Hypothalamus (tissue), 51 donors: ENCODE measurements around the gene TMEM179.
A peak's percentile ranks its signal among the peaks of the same experiment; 100 is the strongest.

Source experiments
- DNase-seq, 51 donors: peaks; one replicate each; lab custom pipeline; 2025; lab: John Stamatoyannopoulos, UW

TMEM179 gene

GRCh38 chr14:104559028-104559803, 45.4 kb downstream of the TMEM179 start:
- DNase-seq = no peak

GRCh38 chr14:104558231-104559027, 46.1 kb downstream of the TMEM179 start:
- DNase-seq = no peak

DNA sequence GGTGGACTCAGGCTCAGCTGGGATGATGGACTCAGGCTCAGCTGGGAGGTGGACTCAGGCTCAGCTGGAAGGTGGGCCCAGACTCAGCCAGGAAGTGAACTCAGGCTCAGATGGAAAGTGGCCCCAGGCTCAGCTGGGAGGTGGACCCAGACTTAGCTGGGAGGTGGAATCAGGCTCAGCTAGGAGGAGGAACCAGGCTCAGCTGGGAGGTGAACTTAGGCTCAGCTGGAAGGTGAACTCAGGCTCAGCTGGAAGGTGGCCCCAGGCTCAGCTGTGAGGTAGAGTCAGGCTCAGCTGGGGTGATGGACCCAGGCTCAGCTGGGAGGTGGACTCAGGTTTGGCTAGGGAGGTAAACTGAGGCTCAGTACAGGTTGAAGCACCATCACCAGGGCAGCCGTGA, 46.8 kb downstream of the TMEM179 start:
- no peak for DNase-seq

GRCh38 chr14:104557086-104557485, 47.5 kb downstream of the TMEM179 start:
- DNase-seq = no peak

- DNase-seq = no peak
Observed at GRCh38 chr14:104556256-104557021, 48.1 kb downstream of the TMEM179 start.

DNA sequence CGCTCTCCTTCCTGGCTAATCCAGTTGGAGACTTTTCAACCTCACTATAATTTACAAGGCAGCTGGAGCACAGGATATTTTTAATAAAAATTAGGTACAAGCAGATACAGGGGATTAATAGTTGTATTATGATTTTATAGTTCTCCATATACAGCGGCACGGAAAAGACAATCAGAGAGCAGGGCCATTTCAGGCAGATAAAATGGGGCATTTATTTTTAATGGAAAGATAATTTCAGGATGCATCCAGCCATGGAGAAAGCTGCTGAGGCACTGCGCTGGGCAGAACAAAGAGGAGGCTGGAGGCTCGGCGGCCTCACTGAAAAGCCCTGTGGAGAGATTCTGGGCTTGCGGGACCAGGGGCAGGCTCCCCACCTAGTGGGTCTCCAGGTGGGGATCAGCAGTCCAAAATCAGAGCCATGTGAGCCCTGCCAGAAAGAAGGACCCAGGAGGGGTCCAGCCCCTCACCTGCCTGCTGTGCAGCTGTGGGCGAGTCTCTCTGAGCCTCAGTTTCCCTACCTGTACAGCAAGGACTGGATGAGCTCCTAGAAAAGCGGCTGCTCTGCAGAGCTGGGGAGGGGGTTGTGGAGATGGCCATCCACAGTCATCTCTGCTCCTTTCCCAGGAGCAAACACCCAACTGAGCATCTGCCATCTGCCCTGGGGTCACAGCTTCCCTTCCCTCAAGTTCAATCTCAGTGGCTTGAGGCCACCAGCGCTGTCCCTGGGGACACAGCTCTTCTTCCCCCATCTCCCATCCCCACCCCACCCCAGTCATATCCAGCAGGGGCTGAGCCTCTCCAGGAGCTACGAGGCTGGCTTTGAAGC, 48.9 kb downstream of the TMEM179 start:
- DNase-seq = no peak

DNA sequence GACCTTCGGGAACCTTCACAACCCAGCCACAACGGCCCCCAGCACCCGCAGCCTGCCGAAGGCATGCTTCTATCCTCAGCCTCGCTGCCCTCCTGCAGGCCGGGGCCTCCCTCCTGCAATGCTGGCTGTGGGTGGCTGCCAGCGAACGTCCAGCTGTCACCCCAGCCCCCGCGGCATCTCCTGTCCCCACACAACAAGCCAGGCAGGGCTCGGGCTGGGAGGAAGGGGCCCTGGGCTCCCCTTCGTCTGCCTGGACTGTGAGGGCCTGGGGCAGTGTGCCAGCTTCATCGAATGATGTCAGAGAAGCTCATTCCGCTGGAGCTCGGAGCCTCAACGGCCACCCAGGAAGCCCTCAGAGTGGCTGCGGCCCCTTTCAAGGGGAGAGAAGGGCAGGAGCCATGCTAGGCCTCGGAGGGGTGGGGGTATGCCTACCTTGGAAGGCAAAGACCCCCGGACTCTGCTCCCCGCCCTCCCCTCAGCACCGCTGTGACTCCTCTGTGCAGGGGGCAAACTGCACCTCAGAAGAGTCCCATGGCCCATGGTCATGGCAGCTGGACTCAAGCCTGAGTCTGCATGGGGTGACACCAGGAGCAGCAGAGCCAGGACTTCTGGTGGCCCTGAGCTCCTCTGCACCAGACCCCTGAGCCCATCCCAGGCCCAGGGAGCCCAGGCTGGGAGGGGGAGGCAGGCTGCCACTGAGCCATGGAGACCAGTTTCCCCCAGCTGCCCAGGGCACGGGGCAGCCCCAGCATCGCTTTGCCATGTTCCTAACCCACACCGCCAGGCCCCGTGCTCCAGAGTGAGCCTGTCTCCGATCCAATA, 49.8 kb downstream of the TMEM179 start:
- DNase-seq = peak in 1 of 51 donors; percentile 16

GRCh38 chr14:104554088-104554607, 50.4 kb downstream of the TMEM179 start:
- no peak for DNase-seq

GRCh38 chr14:104553166-104554087, 51.1 kb downstream of the TMEM179 start:
- no peak for DNase-seq

DNA sequence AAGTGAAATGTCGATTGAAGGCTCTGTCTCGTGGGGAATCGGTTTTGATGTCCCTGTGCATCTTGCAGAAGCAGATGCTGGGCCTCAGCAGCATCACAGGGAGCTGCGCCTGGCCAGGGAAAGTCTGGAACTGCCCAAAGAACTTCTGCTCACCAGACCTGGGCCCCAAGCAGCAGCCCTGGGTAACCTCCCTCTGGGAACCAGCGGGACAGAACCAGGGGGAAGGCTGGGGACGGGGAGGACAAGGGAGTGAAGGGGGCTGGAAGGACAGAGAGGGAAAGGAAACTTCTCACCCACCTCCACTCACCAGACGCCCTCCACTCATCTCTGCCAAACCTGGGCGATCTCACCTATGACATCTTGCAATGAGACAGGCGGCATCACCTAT, 51.8 kb downstream of the TMEM179 start:
- DNase-seq = no peak

DNA sequence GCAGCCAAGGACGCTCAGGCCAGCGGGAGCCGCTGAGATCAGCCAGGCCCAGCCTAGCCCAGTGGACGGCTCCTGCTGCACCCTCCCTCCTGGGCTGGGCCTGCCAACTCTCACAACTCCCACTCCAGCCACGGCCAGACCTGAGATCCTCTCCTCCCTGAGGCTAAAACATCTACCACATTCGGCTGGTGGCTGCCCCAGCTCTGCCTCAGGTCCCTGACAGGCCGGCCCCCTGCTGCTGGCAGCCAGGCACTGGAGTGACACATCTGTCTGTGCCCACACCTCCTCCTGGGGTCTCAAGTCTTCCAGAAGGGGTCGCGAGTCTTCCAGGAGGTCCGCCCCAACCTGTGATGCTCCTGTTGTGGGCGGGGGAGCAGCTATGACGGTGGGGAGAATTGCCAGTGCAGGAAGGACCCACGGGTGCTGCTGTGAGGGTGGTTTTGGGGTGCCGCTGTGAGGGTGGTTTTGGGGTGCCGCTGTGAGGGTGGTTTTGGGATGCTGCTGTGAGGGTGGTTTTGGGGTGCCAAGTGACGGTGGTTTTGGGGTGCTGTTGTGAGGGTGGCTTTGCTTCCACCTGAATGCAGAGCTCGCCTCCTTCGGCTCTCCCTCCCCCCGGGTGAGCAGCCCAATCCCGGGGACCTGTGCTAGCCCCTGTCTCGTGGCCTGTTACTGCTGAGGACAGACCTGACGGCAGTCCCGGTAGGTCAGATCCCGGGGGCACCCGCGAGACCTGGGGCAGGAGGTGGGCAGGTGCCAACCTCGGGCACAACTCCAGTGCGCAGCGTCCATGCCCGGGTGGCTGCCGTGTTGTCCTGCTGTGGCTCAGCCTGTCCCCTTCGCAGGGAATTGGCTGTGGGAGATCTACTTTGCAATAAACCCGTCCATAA, 52.5 kb downstream of the TMEM179 start:
- DNase-seq = no peak

DNA sequence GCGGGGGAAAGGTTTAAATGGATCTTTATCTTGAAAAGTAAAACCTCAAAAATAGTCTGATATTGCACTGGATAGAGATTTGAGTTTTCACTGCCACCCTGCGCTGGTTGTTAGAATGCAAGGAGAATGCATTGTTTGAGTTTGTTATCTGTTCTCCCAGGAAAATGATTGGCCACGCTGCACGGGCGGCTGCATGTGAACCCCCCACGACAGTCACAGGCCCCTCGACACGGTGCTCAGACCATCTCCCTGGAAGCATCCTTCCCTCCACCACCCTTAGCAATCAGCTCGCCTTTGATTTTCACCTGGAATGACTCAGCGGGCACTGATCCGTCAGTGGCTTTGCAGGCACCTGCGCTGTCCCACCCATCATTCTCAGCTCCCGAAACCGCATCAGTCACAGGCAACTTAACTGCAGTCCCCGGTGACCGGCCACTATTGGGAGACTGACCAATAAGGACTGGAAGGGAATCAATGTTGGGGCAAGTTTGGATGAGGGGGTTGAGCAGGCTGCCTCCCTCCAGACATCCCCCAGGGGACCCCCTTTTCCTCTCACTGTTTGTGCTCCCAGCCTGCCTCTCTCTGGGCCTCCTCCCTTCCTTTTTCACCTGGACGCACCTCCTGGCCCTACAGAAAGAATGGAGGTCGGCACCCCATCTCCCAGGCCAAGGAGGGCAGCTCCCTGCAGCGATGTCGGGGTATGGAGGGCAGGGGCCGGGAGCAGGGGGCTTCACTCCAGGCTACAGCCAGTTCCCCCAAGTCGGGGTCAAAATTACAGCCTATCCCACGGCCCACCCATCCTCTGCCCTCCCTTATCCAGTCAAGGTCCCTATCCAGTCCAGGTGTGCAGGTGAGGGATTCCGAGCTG, 53.5 kb downstream of the TMEM179 start:
- DNase-seq = no peak

DNA sequence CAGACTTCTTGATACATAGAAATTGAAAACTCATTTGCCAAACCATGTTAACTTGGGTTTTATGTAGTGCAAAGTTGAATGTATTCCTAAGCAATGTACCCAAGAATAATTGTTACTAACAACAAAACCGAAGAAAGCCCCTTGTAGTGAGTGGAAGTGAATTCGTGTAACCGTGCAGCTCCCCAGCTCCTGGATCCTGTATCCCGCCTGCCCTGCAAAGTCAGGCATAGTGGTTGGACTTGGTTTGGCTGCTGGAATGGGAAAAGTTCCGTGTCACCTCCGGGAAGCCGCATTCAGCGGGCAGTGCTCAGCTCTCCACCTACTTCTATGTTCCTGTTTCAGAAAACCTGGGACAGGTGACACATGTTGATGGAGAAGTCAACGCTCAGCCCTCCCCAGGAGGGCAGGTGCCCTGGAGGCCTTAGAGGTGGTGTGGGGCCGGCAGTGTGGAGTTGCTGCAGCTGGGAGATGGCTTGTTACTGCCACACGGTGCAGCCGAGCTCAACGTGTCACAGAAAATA, 54.2 kb downstream of the TMEM179 start:
- peak in 1 of 51 donors; percentile 18 for DNase-seq

- no peak for DNase-seq
Observed at GRCh38 chr14:104549536-104550339, 54.8 kb downstream of the TMEM179 start.
